ENCODE data around the gene GLI3.

DNA sequence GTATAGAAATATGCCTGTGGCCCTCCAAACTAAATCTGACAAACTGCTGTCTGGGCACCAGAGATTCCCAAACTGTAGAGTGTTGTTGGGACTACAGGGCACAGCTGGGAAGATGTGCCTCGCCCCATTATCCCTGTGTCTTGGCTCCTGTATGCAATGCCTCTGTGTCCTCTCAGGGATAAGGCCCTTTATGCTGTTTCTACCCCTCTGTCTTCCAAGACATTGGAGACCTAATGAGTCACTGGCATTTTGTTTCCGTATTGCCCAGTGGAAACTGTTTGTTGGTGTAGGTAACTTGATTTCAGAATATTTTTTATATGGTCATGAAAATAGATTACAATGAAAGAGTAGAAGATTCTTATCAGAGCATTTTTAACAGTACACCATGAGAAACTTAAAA, 183.2 kb downstream of the GLI3 start:
- TF ChIP-seq, protein P1, sequence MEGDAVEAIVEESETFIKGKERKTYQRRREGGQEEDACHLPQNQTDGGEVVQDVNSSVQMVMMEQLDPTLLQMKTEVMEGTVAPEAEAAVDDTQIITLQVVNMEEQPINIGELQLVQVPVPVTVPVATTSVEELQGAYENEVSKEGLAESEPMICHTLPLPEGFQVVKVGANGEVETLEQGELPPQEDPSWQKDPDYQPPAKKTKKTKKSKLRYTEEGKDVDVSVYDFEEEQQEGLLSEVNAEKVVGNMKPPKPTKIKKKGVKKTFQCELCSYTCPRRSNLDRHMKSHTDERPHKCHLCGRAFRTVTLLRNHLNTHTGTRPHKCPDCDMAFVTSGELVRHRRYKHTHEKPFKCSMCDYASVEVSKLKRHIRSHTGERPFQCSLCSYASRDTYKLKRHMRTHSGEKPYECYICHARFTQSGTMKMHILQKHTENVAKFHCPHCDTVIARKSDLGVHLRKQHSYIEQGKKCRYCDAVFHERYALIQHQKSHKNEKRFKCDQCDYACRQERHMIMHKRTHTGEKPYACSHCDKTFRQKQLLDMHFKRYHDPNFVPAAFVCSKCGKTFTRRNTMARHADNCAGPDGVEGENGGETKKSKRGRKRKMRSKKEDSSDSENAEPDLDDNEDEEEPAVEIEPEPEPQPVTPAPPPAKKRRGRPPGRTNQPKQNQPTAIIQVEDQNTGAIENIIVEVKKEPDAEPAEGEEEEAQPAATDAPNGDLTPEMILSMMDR (conservative IDR thresholded peaks at IDR 0.05 in 1 of 2, IDR thresholded peaks at IDR 0.05 in 1 of 2; ENCODE audit: extremely low read depth in 1 of 2, insufficient read depth in 1 of 2, low read depth in 1 of 2, low read length in 2 of 2), result no peak
- no peak for TF ChIP-seq EZH2 (IDR thresholded peaks at IDR 0.05; ENCODE audit: borderline replicate concordance, low read length)
